KMS-11 (cell line): ENCODE data around the gene SLC25A21.

ENCODE experiments used
- H2AFZ ChIP-seq: fragments of 200-600 bp; sonication (generic); 2 replicates; pipeline ENCODE4 v1.6.1; 2016; ENCODE audit warnings: antibody characterized with exemption, mixed run types, low read depth
- H3K27ac ChIP-seq: fragments of 200-600 bp; sonication (generic); 2 replicates; pipeline ENCODE4 v1.6.1; 2016; ENCODE audit warnings: mild to moderate bottlenecking, mixed run types
- H3K27me3 ChIP-seq: fragments of 200-600 bp; sonication (generic); 2 replicates; pipeline ENCODE4 v1.6.1; 2017; ENCODE audit warnings: mild to moderate bottlenecking, low read depth, mixed run types, moderate library complexity; ENCODE audit not compliant: insufficient read depth
- H3K36me3 ChIP-seq: fragments of 200-600 bp; sonication (generic); 2 replicates; pipeline ENCODE4 v1.6.1; 2017; ENCODE audit warnings: mild to moderate bottlenecking, mixed run types; ENCODE audit not compliant: insufficient read depth
- H3K4me1 ChIP-seq: fragments of 200-600 bp; sonication (generic); 2 replicates; pipeline ENCODE4 v1.6.1; 2016; ENCODE audit warnings: mild to moderate bottlenecking, low read depth, mixed run types; ENCODE audit not compliant: poor library complexity, severe bottlenecking
- H3K4me2 ChIP-seq: fragments of 200-600 bp; sonication (generic); 2 replicates; pipeline ENCODE4 v1.7.0; 2016; ENCODE audit warnings: mild to moderate bottlenecking, mixed run types
- H3K4me3 ChIP-seq: fragments of 200-600 bp; sonication (generic); IDR thresholded peaks from 2 replicates; pipeline ENCODE4 v1.6.1; 2017; ENCODE audit warnings: low read depth, low read length, mixed read lengths; ENCODE audit not compliant: insufficient read depth
- H3K79me2 ChIP-seq: fragments of 200-600 bp; sonication (generic); 2 replicates; pipeline ENCODE4 v1.6.1; 2016; ENCODE audit warnings: low read depth, mixed run types; ENCODE audit not compliant: insufficient read depth
- H3K9ac ChIP-seq: fragments of 200-600 bp; sonication (generic); 2 replicates; pipeline ENCODE4 v1.6.1; 2016; ENCODE audit warnings: mild to moderate bottlenecking, mixed run types
- H4K20me1 ChIP-seq: fragments of 200-600 bp; sonication (generic); 2 replicates; pipeline ENCODE4 v1.6.1; 2016; ENCODE audit warnings: mild to moderate bottlenecking, mixed run types; ENCODE audit not compliant: insufficient read depth
- TF ChIP-seq, protein P1 (sequence below): fragments of 200-600 bp; sonication (generic); conservative IDR thresholded peaks from 2 replicates; pipeline ENCODE4 v1.6.1; 2017; ENCODE audit warnings: low read depth, mild to moderate bottlenecking, antibody characterized with exemption, low read length, moderate library complexity, mixed read lengths

SLC25A21 gene

DNA sequence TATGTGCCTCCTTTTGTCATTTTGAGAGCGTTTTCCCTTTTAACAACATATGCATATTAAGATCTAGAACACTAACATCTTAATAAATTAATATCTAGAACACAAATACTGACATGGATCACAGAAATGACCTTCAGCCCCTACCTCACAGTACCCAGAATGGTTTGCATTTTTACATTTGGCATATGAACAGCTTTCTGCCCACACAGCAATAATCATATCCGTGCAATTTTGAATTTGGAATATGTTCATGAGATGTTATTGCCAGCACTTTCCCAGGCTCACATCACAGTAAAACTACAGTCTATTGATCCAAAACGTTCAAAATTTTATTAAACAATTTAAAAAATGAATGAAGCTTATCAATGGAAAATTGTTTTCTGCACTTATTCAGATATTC lies 114.6 kb downstream of the SLC25A21 start:
- no peak overlapping the region for H3K27ac ChIP-seq
- no peak overlapping the region for H3K4me2 ChIP-seq
- H4K20me1 ChIP-seq, result no peaks in the 10 kb centered on the region
- H3K36me3 ChIP-seq, result no peaks in the 10 kb centered on the region
- no peaks in the 10 kb centered on the region for H3K79me2 ChIP-seq
- no peaks in the 10 kb centered on the region for H3K4me1 ChIP-seq
- H3K27me3 ChIP-seq, result no peaks in the 10 kb centered on the region
- TF ChIP-seq, protein P1, sequence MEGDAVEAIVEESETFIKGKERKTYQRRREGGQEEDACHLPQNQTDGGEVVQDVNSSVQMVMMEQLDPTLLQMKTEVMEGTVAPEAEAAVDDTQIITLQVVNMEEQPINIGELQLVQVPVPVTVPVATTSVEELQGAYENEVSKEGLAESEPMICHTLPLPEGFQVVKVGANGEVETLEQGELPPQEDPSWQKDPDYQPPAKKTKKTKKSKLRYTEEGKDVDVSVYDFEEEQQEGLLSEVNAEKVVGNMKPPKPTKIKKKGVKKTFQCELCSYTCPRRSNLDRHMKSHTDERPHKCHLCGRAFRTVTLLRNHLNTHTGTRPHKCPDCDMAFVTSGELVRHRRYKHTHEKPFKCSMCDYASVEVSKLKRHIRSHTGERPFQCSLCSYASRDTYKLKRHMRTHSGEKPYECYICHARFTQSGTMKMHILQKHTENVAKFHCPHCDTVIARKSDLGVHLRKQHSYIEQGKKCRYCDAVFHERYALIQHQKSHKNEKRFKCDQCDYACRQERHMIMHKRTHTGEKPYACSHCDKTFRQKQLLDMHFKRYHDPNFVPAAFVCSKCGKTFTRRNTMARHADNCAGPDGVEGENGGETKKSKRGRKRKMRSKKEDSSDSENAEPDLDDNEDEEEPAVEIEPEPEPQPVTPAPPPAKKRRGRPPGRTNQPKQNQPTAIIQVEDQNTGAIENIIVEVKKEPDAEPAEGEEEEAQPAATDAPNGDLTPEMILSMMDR, result no peak
- H3K9ac ChIP-seq, result no peak overlapping the region
- H2AFZ ChIP-seq, result no peak overlapping the region
- no peak overlapping the region for H3K4me3 ChIP-seq

DNA sequence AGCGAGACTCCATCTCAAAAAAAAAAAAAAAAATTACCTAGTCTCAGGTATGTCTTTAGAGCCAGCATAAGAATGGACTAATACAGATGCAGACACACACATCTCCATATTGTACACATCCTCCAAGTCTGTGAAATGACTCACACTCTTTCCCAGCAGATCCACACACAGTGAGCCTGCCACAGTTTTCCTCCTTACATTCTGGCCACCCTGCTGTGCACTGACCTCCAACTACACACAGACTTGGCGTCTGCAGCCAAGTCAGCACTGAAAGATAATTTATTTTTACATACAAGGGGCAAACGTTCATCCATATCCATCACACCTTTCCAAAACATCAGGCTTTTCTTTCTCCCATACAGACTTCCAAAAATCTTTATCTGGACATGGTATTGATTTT lies 115.9 kb downstream of the SLC25A21 start:
- H3K4me1 ChIP-seq, result no peaks in the 10 kb centered on the region
- H3K27me3 ChIP-seq, result no peaks in the 10 kb centered on the region
- H3K36me3 ChIP-seq, result no peaks in the 10 kb centered on the region
- no peaks in the 10 kb centered on the region for H4K20me1 ChIP-seq
- no peak overlapping the region for H3K9ac ChIP-seq
- H3K4me3 ChIP-seq, result no peak overlapping the region
- H3K79me2 ChIP-seq, result no peaks in the 10 kb centered on the region
- no peak overlapping the region for H3K4me2 ChIP-seq
- H2AFZ ChIP-seq, result no peak overlapping the region
- H3K27ac ChIP-seq, result no peak overlapping the region
- TF ChIP-seq, protein P1, result no peak

DNA sequence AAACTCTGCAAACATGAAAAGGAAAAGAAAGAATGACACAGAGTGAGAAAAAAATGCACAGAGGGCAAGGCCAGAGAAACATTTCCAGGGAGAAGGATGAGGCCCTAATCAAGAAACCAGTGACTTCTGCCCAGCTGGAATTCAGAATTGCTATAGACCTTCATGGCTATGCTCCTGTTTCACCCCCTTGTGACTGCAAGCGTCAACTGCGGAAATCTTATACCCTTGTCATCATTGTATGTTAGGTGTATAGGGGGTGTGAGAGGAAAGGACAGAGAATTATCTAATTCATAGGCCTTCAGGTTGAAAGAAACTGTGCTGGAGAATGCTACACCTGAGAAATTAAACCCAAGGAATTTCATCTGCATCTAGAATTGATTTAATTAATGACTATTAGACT lies 117.5 kb downstream of the SLC25A21 start:
- TF ChIP-seq, protein P1, result no peak
- H3K4me1 ChIP-seq, result no peaks in the 10 kb centered on the region
- no peaks in the 10 kb centered on the region for H3K27me3 ChIP-seq
- H3K4me3 ChIP-seq, result no peak overlapping the region
- no peak overlapping the region for H3K27ac ChIP-seq
- H3K4me2 ChIP-seq, result no peak overlapping the region
- no peaks in the 10 kb centered on the region for H3K79me2 ChIP-seq
- H3K36me3 ChIP-seq, result no peaks in the 10 kb centered on the region
- H3K9ac ChIP-seq, result no peak overlapping the region
- H2AFZ ChIP-seq, result no peak overlapping the region
- no peaks in the 10 kb centered on the region for H4K20me1 ChIP-seq

DNA sequence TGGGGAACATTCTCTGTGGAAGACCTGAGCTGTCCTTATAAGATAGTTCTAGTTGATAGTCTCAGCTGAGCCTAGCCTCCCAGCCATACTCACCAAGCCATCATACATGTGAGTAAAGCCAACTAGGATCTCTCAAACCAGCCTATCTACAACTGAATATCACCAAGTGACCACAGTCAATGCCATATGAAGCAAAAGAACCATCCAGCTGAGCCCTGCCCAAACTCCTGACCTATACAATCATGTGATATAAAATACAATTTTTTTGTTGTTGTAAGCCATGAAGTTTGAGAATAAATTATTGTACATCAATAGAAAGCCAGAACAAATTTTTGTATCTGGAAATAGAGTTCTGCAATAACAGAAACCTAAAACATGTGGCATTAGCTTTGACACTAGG lies 118.3 kb downstream of the SLC25A21 start:
- Histone ChIP-seq H3K27me3 (no peaks in the 10 kb centered on the region), H3K4me1 (no peaks in the 10 kb centered on the region), H2AFZ (no peak overlapping the region), H3K9ac (no peak overlapping the region), H3K4me2 (no peak overlapping the region), H3K79me2 (no peaks in the 10 kb centered on the region), H3K36me3 (no peaks in the 10 kb centered on the region), H3K4me3 (no peak overlapping the region), H3K27ac (no peak overlapping the region), H4K20me1 (no peaks in the 10 kb centered on the region)
- TF ChIP-seq, protein P1, result no peak
